ENCODE data around the gene SLC41A2.

The SLC41A2 gene

GRCh38 chr12:104929977-104930376 lies 28.1 kb downstream of the SLC41A2 start:
- DNase-seq: no peak

GRCh38 chr12:104929368-104929767 lies 28.7 kb downstream of the SLC41A2 start:
- no peak for DNase-seq

GRCh38 chr12:104928036-104928745 lies 29.9 kb downstream of the SLC41A2 start:
- no peak for DNase-seq

GRCh38 chr12:104925501-104925900 lies 32.6 kb downstream of the SLC41A2 start:
- DNase-seq: no peak

GRCh38 chr12:104921340-104921739 lies 36.8 kb downstream of the SLC41A2 start:
- DNase-seq: no peak

GRCh38 chr12:104911942-104912341 lies 46.1 kb downstream of the SLC41A2 start:
- DNase-seq: no peak

GRCh38 chr12:104910196-104910840 lies 47.8 kb downstream of the SLC41A2 start:
- no peak for DNase-seq

GRCh38 chr12:104909761-104910160 lies 48.3 kb downstream of the SLC41A2 start:
- DNase-seq: no peak

Data from retina (tissue), 1 donor.